ENCODE measurements around the gene TBCD.

Gene TBCD

GRCh38 chr17:82858376-82859126 lies 106.7 kb downstream of the TBCD start:
- DNase-seq (ENCODE audit: low read depth), result no peak

- DNase-seq (ENCODE audit: low read depth), result peak; percentile 42
Measured at GRCh38 chr17:82859431-82860403, 107.9 kb downstream of the TBCD start.

- no peak for DNase-seq (ENCODE audit: low read depth)
Measured at GRCh38 chr17:82860606-82861392, 108.9 kb downstream of the TBCD start.

GRCh38 chr17:82861393-82861775 lies 109.5 kb downstream of the TBCD start:
- no peak for DNase-seq (ENCODE audit: low read depth)

GRCh38 chr17:82862191-82862590 lies 110.3 kb downstream of the TBCD start:
- DNase-seq (ENCODE audit: low read depth), result no peak

- DNase-seq (ENCODE audit: low read depth), result no peak
Measured at GRCh38 chr17:82862737-82863382, 111.0 kb downstream of the TBCD start.

- no peak for DNase-seq (ENCODE audit: low read depth)
Measured at GRCh38 chr17:82863383-82863940, 111.6 kb downstream of the TBCD start.

GRCh38 chr17:82863941-82864712 lies 112.3 kb downstream of the TBCD start:
- peak; percentile 82 for DNase-seq (ENCODE audit: low read depth)

- no peak for DNase-seq (ENCODE audit: low read depth)
Measured at GRCh38 chr17:82864713-82865248, 112.9 kb downstream of the TBCD start.

- no peak for DNase-seq (ENCODE audit: low read depth)
Measured at GRCh38 chr17:82865274-82865673, 113.4 kb downstream of the TBCD start.

- no peak for DNase-seq (ENCODE audit: low read depth)
Measured at GRCh38 chr17:82865774-82866395, 114.0 kb downstream of the TBCD start.

- no peak for DNase-seq (ENCODE audit: low read depth)
Measured at GRCh38 chr17:82866590-82867191, 114.8 kb downstream of the TBCD start.

GRCh38 chr17:82867763-82868325 lies 116.0 kb downstream of the TBCD start:
- DNase-seq (ENCODE audit: low read depth), result no peak

- DNase-seq (ENCODE audit: low read depth), result no peak
Measured at GRCh38 chr17:82868715-82869131, 116.9 kb downstream of the TBCD start.

GRCh38 chr17:82869536-82869935 lies 117.7 kb downstream of the TBCD start:
- no peak for DNase-seq (ENCODE audit: low read depth)

- DNase-seq (ENCODE audit: low read depth), result no peak
Measured at GRCh38 chr17:82870091-82870491, 118.2 kb downstream of the TBCD start.

GRCh38 chr17:82870541-82870940 lies 118.7 kb downstream of the TBCD start:
- no peak for DNase-seq (ENCODE audit: low read depth)

- DNase-seq (ENCODE audit: low read depth), result no peak
Measured at GRCh38 chr17:82871056-82871775, 119.4 kb downstream of the TBCD start.
